H9 (cell line): ENCODE data around the gene PCID2. TPM values are rescaled to one million over a fixed set of nuclear protein-coding genes. Genes with fewer than 3 reads are reported as not detected.

Experiments
- DNase-seq: peaks from one replicate; pipeline ENCODE4 v3.0.0-alpha.2; 2017
- H2AFZ ChIP-seq: one replicate; pipeline ENCODE4 v1.6.1; 2013; ENCODE audit warnings: mild to moderate bottlenecking, low read length, control low read depth, moderate library complexity
- H2AK5ac ChIP-seq: 2 replicates; pipeline ENCODE4 v1.6.1; 2013; ENCODE audit warnings: low read length, control low read depth, mixed read lengths; ENCODE audit not compliant: insufficient read length
- H2BK120ac ChIP-seq: one replicate; pipeline ENCODE4 v1.6.1; 2013; ENCODE audit warnings: low read depth, mild to moderate bottlenecking, low read length, control low read depth, inconsistent platforms; ENCODE audit not compliant: poor library complexity, severe bottlenecking
- H2BK12ac ChIP-seq: 2 replicates; pipeline ENCODE4 v1.6.1; 2013; ENCODE audit warnings: low read length, control low read depth, mixed read lengths, low read depth; ENCODE audit not compliant: insufficient read length
- H2BK15ac ChIP-seq: 2 replicates; pipeline ENCODE4 v1.6.1; 2013; ENCODE audit warnings: low read depth, low read length, control low read depth
- H2BK20ac ChIP-seq: one replicate; pipeline ENCODE4 v1.6.1; 2013; ENCODE audit warnings: low read depth, mild to moderate bottlenecking, low read length, control low read depth, inconsistent platforms; ENCODE audit not compliant: poor library complexity, severe bottlenecking
- H2BK5ac ChIP-seq: 2 replicates; pipeline ENCODE4 v1.6.1; 2013; ENCODE audit warnings: low read length, control low read depth, mixed read lengths; ENCODE audit not compliant: insufficient read length
- H3K14ac ChIP-seq: 2 replicates; pipeline ENCODE4 v1.6.1; 2013; ENCODE audit warnings: low read length, control low read depth; ENCODE audit not compliant: insufficient read depth
- H3K18ac ChIP-seq: 2 replicates; pipeline ENCODE4 v1.6.1; 2013; ENCODE audit warnings: low read depth, mild to moderate bottlenecking, mixed read lengths, low read length, control low read depth; ENCODE audit not compliant: insufficient read length
- H3K23ac ChIP-seq: 2 replicates; pipeline ENCODE4 v1.6.1; 2013; ENCODE audit warnings: low read length, control low read depth, mixed read lengths, low read depth; ENCODE audit not compliant: insufficient read length
- H3K23me2 ChIP-seq: 2 replicates; pipeline ENCODE4 v1.6.1; 2013; ENCODE audit warnings: low read depth, mild to moderate bottlenecking, mixed read lengths, low read length, control low read depth; ENCODE audit not compliant: insufficient read length, poor library complexity, severe bottlenecking
- H3K27ac ChIP-seq: 2 replicates; pipeline ENCODE4 v1.5.1; 2013; ENCODE audit warnings: low read length, control low read depth, mixed read lengths, low read depth; ENCODE audit not compliant: insufficient read length
- H3K27me3 ChIP-seq: 2 replicates; pipeline ENCODE4 v1.6.1; 2013; ENCODE audit warnings: low read length, control low read depth, inconsistent platforms; ENCODE audit not compliant: insufficient read depth
- H3K4ac ChIP-seq: 2 replicates; pipeline ENCODE4 v1.6.1; 2013; ENCODE audit warnings: low read depth, mild to moderate bottlenecking, control low read depth, inconsistent platforms, low read length, moderate library complexity
- H3K4me1 ChIP-seq: 2 replicates; pipeline ENCODE4 v1.6.1; 2013; ENCODE audit warnings: low read length, control low read depth, inconsistent platforms; ENCODE audit not compliant: insufficient read depth
- H3K4me2 ChIP-seq: 2 replicates; pipeline ENCODE4 v1.6.1; 2013; ENCODE audit warnings: low read length, control low read depth, mixed read lengths; ENCODE audit not compliant: insufficient read length, insufficient read depth
- H3K56ac ChIP-seq: 2 replicates; pipeline ENCODE4 v1.6.1; 2013; ENCODE audit warnings: low read depth, mild to moderate bottlenecking, mixed read lengths, low read length, control low read depth; ENCODE audit not compliant: insufficient read length
- H3K79me1 ChIP-seq: 2 replicates; pipeline ENCODE4 v1.6.1; 2013; ENCODE audit warnings: low read depth, mild to moderate bottlenecking, moderate library complexity, low read length, control low read depth, inconsistent platforms; ENCODE audit not compliant: insufficient read depth, poor library complexity, severe bottlenecking
- H3K79me2 ChIP-seq: 2 replicates; pipeline ENCODE4 v1.6.1; 2013; ENCODE audit warnings: low read length, control low read depth, inconsistent platforms; ENCODE audit not compliant: insufficient read depth
- H3K9ac ChIP-seq: 2 replicates; pipeline ENCODE4 v1.6.1; 2013; ENCODE audit warnings: low read length, control low read depth, mixed read lengths; ENCODE audit not compliant: insufficient read length; ENCODE audit errors: extremely low read depth
- H3K9me3 ChIP-seq: one replicate; pipeline ENCODE4 v1.6.1; 2013; ENCODE audit warnings: low read depth, low read length, inconsistent platforms; ENCODE audit not compliant: control insufficient read depth
- H3T11ph ChIP-seq: one replicate; pipeline ENCODE4 v1.6.1; 2013; ENCODE audit warnings: mild to moderate bottlenecking, low read length, control low read depth, inconsistent platforms
- H4K20me1 ChIP-seq: one replicate; pipeline ENCODE4 v1.6.1; 2013; ENCODE audit not compliant: control insufficient read depth, insufficient read length, insufficient read depth
- H4K5ac ChIP-seq: 2 replicates; pipeline ENCODE4 v1.6.1; 2013; ENCODE audit warnings: low read depth, mild to moderate bottlenecking, mixed read lengths, low read length, control low read depth; ENCODE audit not compliant: insufficient read length
- H4K8ac ChIP-seq: replicated peaks from 2 replicates; pipeline ENCODE4 v1.6.1; 2013; ENCODE audit warnings: low read length, control low read depth, mixed read lengths, low read depth; ENCODE audit not compliant: insufficient read length
- H4K91ac ChIP-seq: 2 replicates; pipeline ENCODE4 v1.6.1; 2013; ENCODE audit warnings: low read depth, mild to moderate bottlenecking, moderate library complexity, mixed read lengths, low read length, control low read depth; ENCODE audit not compliant: insufficient read length
- H3K27ac Mint-ChIP-seq, 3 experiments: 2 replicates in 2 of 3; 3 replicates in 1 of 3; pipeline ENCODE4 v1.8.0; 2020 to 2021; ENCODE audit warnings: mixed read lengths in 3 of 3, mild to moderate bottlenecking in 1 of 3, moderate library complexity in 1 of 3
- H3K27me3 Mint-ChIP-seq: 2 replicates; pipeline ENCODE4 v1.8.0; 2021; ENCODE audit warnings: low read depth, mild to moderate bottlenecking, moderate library complexity, mixed read lengths
- H3K36me3 Mint-ChIP-seq, 3 experiments: 2 replicates in 2 of 3; 3 replicates in 1 of 3; pipeline ENCODE4 v1.8.0; 2020 to 2021; ENCODE audit warnings: low read depth in 3 of 3, mixed read lengths in 3 of 3; ENCODE audit not compliant: insufficient read depth in 1 of 3
- H3K4me1 Mint-ChIP-seq, 2 experiments: 2 replicates each; pipeline ENCODE4 v1.8.0; 2020; ENCODE audit warnings: mixed read lengths in 2 of 2
- H3K4me3 Mint-ChIP-seq, 2 experiments: 2 replicates in 1 of 2; 3 replicates in 1 of 2; pipeline ENCODE4 v1.8.0; 2020 to 2021; ENCODE audit warnings: mild to moderate bottlenecking in 2 of 2, mixed read lengths in 2 of 2, moderate library complexity in 1 of 2
- H3K9me3 Mint-ChIP-seq, 2 experiments: 2 replicates in 1 of 2; 3 replicates in 1 of 2; pipeline ENCODE4 v1.8.0; 2020; ENCODE audit warnings: mild to moderate bottlenecking in 2 of 2, mixed read lengths in 2 of 2, moderate library complexity in 1 of 2
- CTCF ChIP-seq: fragments of 200-600 bp; sonication (generic); conservative IDR thresholded peaks from 3 replicates; pipeline ENCODE4 v1.8.0; 2021; ENCODE audit warnings: antibody characterized with exemption, mild to moderate bottlenecking
- WGBS: extraction: QIAGEN DNeasy Blood & Tissue Kit; methylation state at CpG from one replicate; pipeline ENCODE4 v1.1.7; 2013; ENCODE audit warnings: missing lambda C conversion rate, low lambda C conversion rate, mixed read lengths; ENCODE audit not compliant: insufficient read length; ENCODE audit errors: extremely low coverage; 5-methylcytosine and 5-hydroxymethylcytosine counted together
- total RNA-seq: library from RNA; stranded (reverse); gene quantifications from 2 replicates; pipeline ENCODE4 v1.2.1, GENCODE V29; 2021

Gene PCID2
- total RNA-seq, 1 experiment from 2014 or later = 66.0 TPM

DNA sequence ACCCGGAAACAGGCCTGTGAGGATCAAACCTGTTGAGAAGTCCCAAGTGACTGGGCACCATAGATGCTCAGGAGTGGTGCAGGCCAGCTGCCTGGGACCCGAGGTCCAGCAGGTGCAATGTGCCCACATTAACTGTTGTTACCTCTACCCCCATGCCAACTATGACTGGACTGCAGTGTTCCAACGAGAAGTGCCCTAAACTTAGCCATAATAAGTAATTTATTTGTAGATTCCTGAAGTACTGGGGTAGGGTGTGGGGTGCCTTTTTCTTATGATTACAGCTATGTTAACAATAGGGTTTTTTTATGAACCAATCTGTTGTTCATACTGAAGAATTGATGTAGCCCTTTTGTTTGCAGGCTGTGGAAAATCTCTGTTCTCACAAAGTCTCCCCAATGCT, 10.1 kb upstream of the PCID2 start:
- H3K18ac ChIP-seq = no peak overlapping the region
- H3K27ac Mint-ChIP-seq = no peak overlapping the region; a peak in 1 of 7 replicates
- no peak overlapping the region for H3K4me2 ChIP-seq
- H3K79me2 ChIP-seq = peaks cover 55% of the 10 kb centered on the region
- H3K36me3 Mint-ChIP-seq = peaks cover 25 to 45% (median 40%) of the 10 kb centered on the region in 3 experiments
- no peak overlapping the region for H2AK5ac ChIP-seq
- TF ChIP-seq CTCF = no peak
- no peak overlapping the region for H3T11ph ChIP-seq
- H3K79me1 ChIP-seq = peaks cover 4% of the 10 kb centered on the region
- no peak overlapping the region for H4K91ac ChIP-seq
- H3K9me3 Mint-ChIP-seq = no peaks in the 10 kb centered on the region
- H3K4me3 Mint-ChIP-seq = no peak overlapping the region
- H2BK120ac ChIP-seq = no peak overlapping the region
- H3K27me3 ChIP-seq = no peaks in the 10 kb centered on the region
- no CpG with 5 or more reads among the region's 3 CpGs for WGBS
- no peak overlapping the region for H2BK5ac ChIP-seq
- H3K27ac ChIP-seq = no peak overlapping the region
- H3K27me3 Mint-ChIP-seq = no peaks in the 10 kb centered on the region
- no peak overlapping the region for H3K23ac ChIP-seq
- H3K23me2 ChIP-seq = no peaks in the 10 kb centered on the region
- H2BK20ac ChIP-seq = no peak overlapping the region
- no peak overlapping the region for H2AFZ ChIP-seq
- H2BK15ac ChIP-seq = no peak overlapping the region
- H3K4ac ChIP-seq = no peak overlapping the region
- no peak overlapping the region for H3K14ac ChIP-seq
- no peak overlapping the region for H4K8ac ChIP-seq
- no peak overlapping the region for H3K9ac ChIP-seq
- H4K5ac ChIP-seq = no peak overlapping the region
- no peak overlapping the region for H2BK12ac ChIP-seq
- H3K9me3 ChIP-seq = no peaks in the 10 kb centered on the region
- H3K4me1 Mint-ChIP-seq = peaks cover 0 to 2% of the 10 kb centered on the region in 2 experiments; a peak in 3 of 4 replicates
- H4K20me1 ChIP-seq = no peaks in the 10 kb centered on the region
- no peak overlapping the region for H3K56ac ChIP-seq
- peaks cover 5% of the 10 kb centered on the region; the same call in 1 of the 2 replicates for H3K4me1 ChIP-seq
- no peak for DNase-seq
